HG03571 (cell line): Measurements from ENCODE around the gene PAOX.

Experiments
- ATAC-seq: cut with Tn5 transposase; IDR thresholded peaks from one replicate; pipeline ENCODE4 v1.9.1; 2021; ENCODE audit not compliant: unreplicated experiment

The PAOX gene

GRCh38 chr10:133379152-133379800 lies at the start of gene PAOX:
PAOX (plus strand) TSS chr10:133379262; CDS start chr10:133379317, 55 bp downstream.
- peak; percentile 43 for ATAC-seq

GRCh38 chr10:133329491-133330202 lies 49.4 kb upstream of the PAOX start:
- peak; percentile 75 for ATAC-seq

- no peak for ATAC-seq
These were observed 45.9 kb upstream of the PAOX start for GRCh38 chr10:133332936-133333699.

GRCh38 chr10:133334503-133335245 lies 44.4 kb upstream of the PAOX start:
- no peak for ATAC-seq

GRCh38 chr10:133335246-133336117 lies 43.6 kb upstream of the PAOX start:
- ATAC-seq: no peak

GRCh38 chr10:133336118-133336576 lies 42.9 kb upstream of the PAOX start:
- no peak for ATAC-seq

GRCh38 chr10:133336577-133337369 lies 42.3 kb upstream of the PAOX start, which contains the start of gene CALY:
CALY (minus strand) TSS chr10:133336896; CDS start chr10:133328989, 7,907 bp downstream.
- no peak for ATAC-seq

GRCh38 chr10:133337370-133337725 lies 41.7 kb upstream of the PAOX start:
- no peak for ATAC-seq

GRCh38 chr10:133338080-133339071 lies 40.7 kb upstream of the PAOX start:
- no peak for ATAC-seq

GRCh38 chr10:133339708-133340380 lies 39.2 kb upstream of the PAOX start:
- no peak for ATAC-seq

GRCh38 chr10:133341983-133342382 lies 37.1 kb upstream of the PAOX start:
- no peak for ATAC-seq

- ATAC-seq: no peak
These were observed 36.1 kb upstream of the PAOX start for GRCh38 chr10:133342942-133343341.

GRCh38 chr10:133343558-133343957 lies 35.5 kb upstream of the PAOX start:
- ATAC-seq: no peak

- ATAC-seq: no peak
These were observed 34.8 kb upstream of the PAOX start for GRCh38 chr10:133344236-133344635.

- ATAC-seq: no peak
These were observed 32.6 kb upstream of the PAOX start for GRCh38 chr10:133346413-133346812.

GRCh38 chr10:133347710-133348517 lies 31.1 kb upstream of the PAOX start:
- no peak for ATAC-seq

- ATAC-seq: no peak
These were observed 29.9 kb upstream of the PAOX start for GRCh38 chr10:133349160-133349568.
